Measurements from ENCODE around the gene CELF2.

Gene CELF2

GRCh38 chr10:11022213-11022612, 4.5 kb downstream of the CELF2 start:
- DNase-seq (ENCODE audit: low read depth in 2 of 2, low spot score in 1 of 2) = no peak

GRCh38 chr10:11023009-11023953, 5.6 kb downstream of the CELF2 start:
- no peak for DNase-seq (ENCODE audit: low read depth in 2 of 2, low spot score in 1 of 2)

- no peak for DNase-seq (ENCODE audit: low read depth in 2 of 2, low spot score in 1 of 2)
These were observed 6.9 kb downstream of the CELF2 start for GRCh38 chr10:11024596-11024995.

- DNase-seq (ENCODE audit: low read depth in 2 of 2, low spot score in 1 of 2) = no peak
These were observed 8.3 kb downstream of the CELF2 start for GRCh38 chr10:11025978-11026377.

GRCh38 chr10:11026773-11027172, 9.1 kb downstream of the CELF2 start:
- DNase-seq (ENCODE audit: low read depth in 2 of 2, low spot score in 1 of 2) = no peak

- no peak for DNase-seq (ENCODE audit: low read depth in 2 of 2, low spot score in 1 of 2)
These were observed 17.1 kb downstream of the CELF2 start for GRCh38 chr10:11034762-11035161.

- DNase-seq (ENCODE audit: low read depth in 2 of 2, low spot score in 1 of 2) = no peak
These were observed 17.8 kb downstream of the CELF2 start for GRCh38 chr10:11035301-11035991.

GRCh38 chr10:11036424-11037011, 18.8 kb downstream of the CELF2 start:
- DNase-seq (ENCODE audit: low read depth in 2 of 2, low spot score in 1 of 2) = no peak

- no peak for DNase-seq (ENCODE audit: low read depth in 2 of 2, low spot score in 1 of 2)
These were observed 20.3 kb downstream of the CELF2 start for GRCh38 chr10:11037991-11038390.

- no peak for DNase-seq (ENCODE audit: low read depth in 2 of 2, low spot score in 1 of 2)
These were observed 24.7 kb downstream of the CELF2 start for GRCh38 chr10:11042357-11042756.

GRCh38 chr10:11043039-11043438, 25.4 kb downstream of the CELF2 start:
- DNase-seq (ENCODE audit: low read depth in 2 of 2, low spot score in 1 of 2) = no peak

- DNase-seq (ENCODE audit: low read depth in 2 of 2, low spot score in 1 of 2) = no peak
These were observed 25.9 kb downstream of the CELF2 start for GRCh38 chr10:11043446-11044127.

GRCh38 chr10:11045487-11045886, 27.8 kb downstream of the CELF2 start:
- no peak for DNase-seq (ENCODE audit: low read depth in 2 of 2, low spot score in 1 of 2)

GRCh38 chr10:11045995-11046775, 28.5 kb downstream of the CELF2 start:
- no peak for DNase-seq (ENCODE audit: low read depth in 2 of 2, low spot score in 1 of 2)

GRCh38 chr10:11046776-11047160, 29.1 kb downstream of the CELF2 start:
- DNase-seq (ENCODE audit: low read depth in 2 of 2, low spot score in 1 of 2) = no peak

- DNase-seq (ENCODE audit: low read depth in 2 of 2, low spot score in 1 of 2) = no peak
These were observed 31.1 kb downstream of the CELF2 start for GRCh38 chr10:11048707-11049278.

GRCh38 chr10:11049806-11050205, 32.1 kb downstream of the CELF2 start:
- no peak for DNase-seq (ENCODE audit: low read depth in 2 of 2, low spot score in 1 of 2)

- no peak for DNase-seq (ENCODE audit: low read depth in 2 of 2, low spot score in 1 of 2)
These were observed 32.9 kb downstream of the CELF2 start for GRCh38 chr10:11050301-11051287.

- no peak for DNase-seq (ENCODE audit: low read depth in 2 of 2, low spot score in 1 of 2)
These were observed 39.3 kb downstream of the CELF2 start for GRCh38 chr10:11057018-11057417.
